Activated CD4-positive, alpha-beta T cell treated with anti-CD3 and anti-CD28 coated beads, Interleukin-10, Interleukin-2, amounts not matched to agents 100 ng/mL and 50 ng/mL, durations not matched to agents 16 hours and 8 hours (primary cell): ENCODE data around the gene FRMD1.

Experiments used
- DNase-seq: peaks from one replicate; pipeline ENCODE4 v3.0.0-alpha.2; 2020

Gene FRMD1

DNA sequence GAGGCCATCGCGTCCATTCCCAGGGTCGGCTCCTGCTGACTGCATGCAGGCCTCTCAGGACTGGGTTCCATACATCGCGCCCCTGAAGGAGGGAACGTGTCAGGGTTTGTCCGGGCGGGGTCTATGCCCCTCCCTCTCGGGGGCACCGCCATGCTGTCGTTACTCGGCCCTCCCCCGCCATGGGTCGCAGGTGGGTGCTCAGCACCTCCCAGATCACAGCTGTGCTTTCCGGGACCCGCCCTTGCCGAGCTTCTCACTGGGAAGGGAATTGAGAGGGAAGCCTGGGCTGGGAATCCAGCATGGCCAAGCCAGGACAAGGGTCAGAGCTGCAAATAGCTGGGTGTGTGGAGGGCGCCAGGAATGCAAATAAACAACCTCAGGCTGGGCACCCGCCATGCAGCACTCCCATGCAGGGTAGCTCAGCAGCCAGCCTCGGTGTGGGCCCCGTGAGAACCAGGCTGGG, at the start of gene FRMD1:
Gene FRMD1, minus strand, starts transcription at position 270 of the 463 bp plus-strand sequence. Its CDS starts 118 bp downstream, at position 152.
- no peak for DNase-seq

DNA sequence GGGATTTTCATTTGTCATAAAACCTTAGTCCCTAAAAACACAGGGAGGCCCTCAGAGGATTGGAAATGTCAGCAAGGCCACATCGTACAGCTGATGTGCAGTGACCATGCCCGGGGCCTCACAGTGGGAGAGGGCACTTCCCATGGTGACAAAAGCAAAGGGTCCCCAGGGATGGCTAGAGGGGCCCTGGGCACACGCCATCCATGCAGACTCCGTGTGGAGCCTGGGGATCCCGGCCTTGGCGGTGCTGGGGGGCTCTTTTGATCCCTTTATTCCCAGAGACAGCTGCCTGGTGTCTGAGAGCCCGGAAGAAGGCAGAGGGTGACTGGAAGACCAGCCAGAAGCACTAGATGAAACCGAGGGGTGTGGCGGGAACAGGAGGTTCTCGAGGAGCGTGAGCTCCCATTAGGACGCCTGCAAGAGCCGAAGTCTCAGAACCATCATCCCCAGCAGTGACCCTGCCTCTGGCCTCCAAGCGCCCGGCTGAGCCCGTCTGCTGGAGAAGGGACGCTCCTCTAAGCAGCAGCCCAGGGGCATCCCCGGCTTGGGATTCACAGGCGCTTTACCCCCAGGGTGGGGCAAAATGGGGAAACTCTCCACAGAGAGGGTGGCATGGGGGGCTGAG, 49.1 kb upstream of the FRMD1 start:
- DNase-seq = no peak

DNA sequence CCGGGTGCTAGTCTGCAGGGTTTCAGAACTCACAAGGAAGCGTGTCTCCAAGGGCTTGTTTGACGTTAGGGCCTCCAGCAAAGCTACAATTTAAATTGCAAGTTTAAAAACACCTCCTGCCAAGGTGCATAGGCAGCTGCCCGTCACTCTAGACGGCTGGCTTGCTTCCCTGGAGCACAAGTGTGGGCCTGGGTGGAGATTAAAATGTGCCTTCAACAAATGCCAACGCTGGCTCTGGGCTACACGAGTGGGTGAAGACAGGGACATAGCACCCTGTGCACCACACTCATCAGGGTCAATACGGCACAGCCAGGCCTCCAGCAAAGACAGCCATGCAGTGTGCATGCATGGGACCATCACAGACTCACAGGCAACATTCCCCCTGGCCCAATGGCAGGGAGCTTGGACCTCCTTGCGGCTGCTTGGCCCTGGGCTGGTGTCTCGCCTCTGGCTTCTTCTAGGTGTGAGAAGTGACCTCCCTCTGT, 48.4 kb upstream of the FRMD1 start:
- no peak for DNase-seq

DNA sequence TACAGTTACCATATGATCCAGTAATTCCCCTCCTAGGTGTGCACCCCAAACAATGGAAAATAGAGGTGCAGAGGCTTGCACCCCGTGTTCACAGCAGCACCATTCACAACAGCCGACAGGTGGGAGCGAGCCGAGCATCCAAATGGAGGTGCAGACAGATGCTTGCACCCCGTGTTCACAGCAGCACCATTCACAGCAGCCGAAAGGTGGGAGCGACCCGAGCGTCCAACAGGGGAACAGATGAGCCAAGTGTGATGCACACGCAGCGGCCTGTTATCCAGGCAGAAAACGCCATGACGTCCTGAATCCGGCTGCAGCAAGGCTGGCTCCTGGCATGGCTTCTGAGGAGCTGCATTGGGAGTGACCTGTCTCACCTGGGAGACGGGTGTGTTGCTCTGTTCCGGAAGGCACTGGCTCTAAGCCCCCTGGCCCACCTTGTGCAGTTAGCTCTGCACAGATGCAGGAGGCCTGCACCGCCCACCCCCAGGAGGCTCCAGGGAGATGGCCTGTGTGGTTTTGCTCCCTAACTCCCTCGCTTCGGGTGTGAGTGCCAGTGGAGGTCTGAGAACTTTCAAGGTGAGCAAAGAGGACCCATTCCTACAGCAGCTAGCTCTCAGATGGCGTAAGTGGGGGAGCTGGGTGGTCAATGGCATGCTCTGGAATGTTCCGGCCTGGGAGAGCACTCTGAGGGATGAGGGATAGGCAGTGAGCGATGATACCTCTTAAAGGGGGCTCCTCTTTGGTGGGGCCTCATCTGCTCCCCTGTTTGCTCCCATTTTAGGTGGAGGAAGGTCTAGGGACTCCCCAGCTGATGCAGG, 47.8 kb upstream of the FRMD1 start:
- no peak for DNase-seq

DNA sequence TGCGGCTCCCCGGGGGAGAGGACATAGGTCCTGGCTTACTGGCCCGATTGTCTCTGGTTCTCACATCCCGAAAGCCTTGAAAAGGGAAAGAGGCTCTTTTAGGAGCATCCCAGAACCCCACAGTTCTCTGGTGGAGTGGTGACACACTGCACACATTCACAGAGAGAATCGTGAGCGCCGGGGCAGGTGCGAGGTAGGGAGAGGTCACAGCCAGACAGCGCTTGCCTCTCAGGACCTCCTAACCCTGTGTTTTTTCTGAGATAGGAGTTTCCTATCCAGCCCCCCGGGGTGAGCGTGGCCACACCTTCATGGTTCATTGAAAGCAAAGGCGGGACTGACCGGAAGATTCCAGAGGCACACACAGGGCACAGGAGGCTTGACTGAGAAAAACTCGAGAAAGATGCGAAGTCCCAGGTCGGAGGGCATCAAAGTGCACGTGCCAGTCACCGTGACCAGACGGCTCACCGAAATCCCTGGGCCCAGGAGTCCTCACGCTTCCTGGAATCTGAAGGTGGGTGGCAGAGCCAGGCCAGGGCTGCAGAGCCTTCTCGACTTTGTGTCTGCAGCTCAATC, 46.5 kb upstream of the FRMD1 start:
- no peak for DNase-seq

DNA sequence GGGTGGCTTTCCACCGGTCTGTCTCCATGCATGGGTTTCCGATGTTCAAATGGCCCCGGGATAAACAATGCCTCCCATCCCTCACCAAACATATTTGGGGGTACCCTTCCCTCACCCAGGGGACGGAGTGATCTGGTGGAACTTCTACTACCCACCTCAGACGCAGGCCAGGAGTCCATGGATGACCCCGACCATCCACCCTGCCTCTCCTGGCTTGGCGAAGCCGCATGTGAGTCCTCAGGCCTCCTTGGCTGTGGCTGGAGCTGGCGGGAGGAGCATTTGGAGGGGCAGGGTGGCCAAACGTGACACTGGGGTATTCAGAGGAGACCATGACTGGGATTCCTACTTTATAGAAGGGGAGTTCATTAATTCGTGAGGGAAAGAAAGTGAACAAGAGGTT, 45.9 kb upstream of the FRMD1 start:
- DNase-seq = no peak

DNA sequence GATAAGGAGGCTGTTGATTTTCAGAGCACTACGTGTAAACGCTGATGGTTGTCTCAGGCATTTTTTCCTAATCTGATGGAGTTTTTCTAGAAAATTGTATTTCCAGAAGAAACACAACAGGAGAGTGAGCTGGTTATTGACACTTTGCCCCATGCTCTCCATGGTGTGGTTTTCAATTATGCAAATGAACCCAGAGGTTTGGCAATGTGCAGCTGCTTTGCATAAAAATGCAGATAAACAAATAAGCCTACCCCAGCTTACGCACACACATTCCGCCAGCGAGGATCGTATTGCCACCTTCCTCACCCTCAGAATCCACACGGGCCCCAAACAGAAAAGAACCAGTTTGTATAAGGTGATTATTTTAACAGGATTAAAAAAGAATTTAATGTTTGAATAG, 45.1 kb upstream of the FRMD1 start:
- no peak for DNase-seq

DNA sequence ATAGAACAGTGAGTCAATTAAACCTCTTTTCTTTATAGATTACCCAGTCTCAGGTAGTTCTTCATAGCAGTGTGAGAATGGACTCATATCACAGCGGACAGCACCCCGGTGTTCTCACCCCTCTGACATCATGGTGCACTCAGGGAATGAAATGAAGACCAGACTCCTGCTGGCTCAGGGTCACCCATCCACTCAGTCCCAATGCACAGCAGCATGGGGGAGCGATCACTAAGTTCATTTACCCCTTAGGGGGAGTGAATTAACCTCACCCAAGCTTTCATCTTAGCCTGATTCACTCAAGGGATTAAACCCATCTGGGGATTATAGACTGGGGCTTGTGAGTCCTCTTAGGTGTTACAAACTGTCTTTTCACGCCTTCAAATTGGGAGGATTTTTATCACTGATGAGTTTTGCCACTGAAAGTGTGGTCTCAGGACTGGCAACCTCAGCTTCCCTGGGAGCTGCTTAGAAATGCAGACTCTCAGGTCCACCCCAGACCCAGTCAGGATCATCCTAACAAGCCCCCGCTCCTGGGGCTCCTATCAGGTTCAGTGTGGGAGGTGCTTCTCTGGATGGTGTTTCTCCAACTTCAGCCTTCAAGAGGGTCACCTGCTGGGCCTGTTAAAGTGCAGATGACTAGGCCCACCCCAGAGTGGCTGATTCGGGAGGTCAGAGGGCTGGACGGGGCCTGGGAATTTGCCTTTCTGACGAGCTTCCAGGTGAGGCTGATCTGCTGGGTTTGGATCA, 44.3 kb upstream of the FRMD1 start:
- DNase-seq = no peak

DNA sequence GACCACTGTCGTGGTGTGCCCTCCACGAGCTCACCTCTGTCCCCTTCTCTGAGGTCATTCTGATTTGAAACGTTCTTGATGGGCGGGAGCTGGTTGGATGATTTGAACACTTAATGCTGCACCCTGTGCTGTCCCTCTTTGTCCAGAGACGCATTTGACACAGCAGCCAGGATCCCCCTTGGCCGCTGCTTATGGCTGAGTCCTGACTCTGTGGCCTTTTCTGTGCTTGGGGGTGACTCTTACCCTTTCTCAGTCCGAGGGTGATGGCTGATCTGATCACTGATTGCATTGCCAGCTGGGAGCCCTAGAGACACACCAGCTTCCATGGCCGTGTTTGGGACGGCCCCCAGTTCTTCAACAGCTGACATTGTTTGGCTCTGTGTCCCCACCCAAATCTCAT, 43.5 kb upstream of the FRMD1 start:
- no peak for DNase-seq

DNA sequence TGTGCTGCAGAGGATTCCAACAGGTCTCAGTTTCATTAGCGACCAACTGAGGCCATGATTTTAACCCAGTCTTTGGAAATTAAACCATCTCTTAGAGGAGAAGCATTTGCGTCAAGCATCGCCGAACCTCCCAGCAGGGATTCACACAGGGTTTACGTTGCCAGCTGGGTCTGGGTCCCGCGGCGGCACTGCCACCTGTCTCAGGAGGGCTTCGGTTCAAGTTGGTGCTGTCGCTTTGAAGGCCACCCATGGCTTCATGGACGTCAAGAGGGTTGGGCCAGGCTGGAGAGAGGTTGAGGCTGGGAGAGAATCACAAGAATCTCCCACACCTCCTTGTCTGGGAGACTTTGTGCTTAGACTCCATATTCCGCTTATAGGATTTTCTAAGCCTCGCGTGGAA, 43.0 kb upstream of the FRMD1 start:
- no peak for DNase-seq

DNA sequence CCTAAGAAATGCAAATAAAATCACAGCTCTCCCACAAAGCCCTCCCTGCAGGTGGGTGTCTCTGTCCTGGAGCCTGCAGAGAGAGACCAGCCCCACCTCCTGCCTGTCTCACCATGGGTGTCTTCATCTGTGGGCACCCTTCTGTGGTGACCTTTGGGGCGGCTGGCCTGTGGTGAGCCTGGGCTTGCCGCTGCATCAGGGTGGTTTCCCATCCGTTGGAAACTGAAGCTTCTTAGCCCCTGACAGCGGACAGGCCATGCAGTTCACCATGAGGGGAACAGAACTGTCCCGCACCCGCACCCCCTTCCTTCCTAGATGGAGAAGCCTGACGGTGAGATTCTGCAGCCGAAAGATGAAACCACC, 42.3 kb upstream of the FRMD1 start:
- DNase-seq = peak; percentile 26

DNA sequence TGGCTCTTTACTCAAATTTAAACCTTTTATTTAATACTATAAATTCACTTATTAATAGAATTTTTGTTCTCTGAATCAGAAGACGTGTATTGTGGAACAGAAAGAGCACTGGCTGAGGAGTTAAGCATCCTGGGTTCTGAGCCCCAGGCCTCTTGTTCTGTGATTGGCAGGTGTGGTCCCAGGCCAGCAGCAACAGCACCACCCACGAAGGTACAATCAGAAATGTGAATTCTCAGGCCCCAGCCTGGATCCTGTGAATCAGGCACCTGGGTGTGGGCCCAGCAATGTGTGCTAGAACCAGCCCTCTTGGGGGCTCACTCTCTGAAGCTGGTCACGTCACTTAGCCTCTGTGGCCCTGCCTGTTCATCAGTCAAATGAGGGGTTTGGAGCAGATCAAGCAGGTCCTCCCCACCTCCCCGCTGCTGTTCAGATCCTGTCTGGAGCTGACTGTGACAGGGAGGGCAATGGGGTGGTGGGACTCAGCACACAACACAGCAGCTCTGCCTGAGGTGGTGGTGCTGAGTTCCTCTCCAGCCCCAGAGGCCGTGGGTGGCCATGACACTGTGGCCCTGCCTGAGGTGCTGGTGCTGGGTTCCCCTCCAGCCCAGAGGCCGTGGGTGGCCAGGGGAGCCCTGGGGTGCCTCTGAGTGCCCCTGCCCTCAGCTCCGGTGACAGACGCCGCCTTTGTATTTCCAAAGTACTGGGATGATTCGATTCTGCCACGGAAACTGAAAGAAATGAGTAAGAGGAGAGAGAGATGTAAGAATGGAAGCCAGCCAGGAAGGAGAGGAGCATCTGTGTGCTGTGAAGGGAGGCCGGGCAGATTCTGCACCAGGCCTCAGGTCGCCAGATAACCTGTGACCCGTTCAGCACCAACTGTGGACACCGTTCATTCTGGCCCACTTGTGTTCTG, 41.6 kb upstream of the FRMD1 start:
- peak; percentile 57 for DNase-seq

DNA sequence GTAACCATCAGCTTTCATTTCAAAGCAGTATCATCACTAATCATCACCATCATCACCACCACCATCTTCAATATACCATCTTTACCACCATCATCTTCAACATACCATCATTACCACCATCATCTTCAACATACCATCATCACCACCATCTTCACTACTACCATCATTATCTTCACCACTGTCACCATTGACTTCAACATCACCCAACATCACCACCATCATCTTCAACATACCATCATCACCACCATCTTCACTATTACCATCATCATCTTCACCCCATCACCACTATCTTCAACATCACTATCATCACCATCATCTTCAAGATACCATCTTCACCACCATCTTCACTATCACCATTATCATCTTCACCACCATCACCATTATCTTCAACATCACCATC, 40.5 kb upstream of the FRMD1 start:
- DNase-seq = no peak

DNA sequence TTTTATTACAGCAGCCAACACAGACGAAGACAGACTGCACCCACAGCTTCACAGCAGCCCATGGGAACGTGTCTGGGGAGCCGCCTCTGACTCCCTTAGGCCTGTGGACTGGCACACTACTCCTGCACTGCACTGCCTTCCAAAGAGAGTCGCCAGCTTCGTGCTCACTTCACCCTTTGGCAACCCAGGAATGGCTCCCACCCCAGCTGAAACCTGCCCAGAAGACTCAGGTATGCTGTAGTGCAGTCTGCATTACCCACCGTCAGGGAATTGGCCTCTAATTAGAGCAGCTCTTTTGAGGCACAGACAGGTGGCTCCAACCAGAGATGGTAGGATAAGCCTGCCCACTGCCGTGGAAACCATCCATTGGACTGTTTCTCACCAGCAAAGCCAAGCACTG, 39.9 kb upstream of the FRMD1 start:
- DNase-seq = no peak

DNA sequence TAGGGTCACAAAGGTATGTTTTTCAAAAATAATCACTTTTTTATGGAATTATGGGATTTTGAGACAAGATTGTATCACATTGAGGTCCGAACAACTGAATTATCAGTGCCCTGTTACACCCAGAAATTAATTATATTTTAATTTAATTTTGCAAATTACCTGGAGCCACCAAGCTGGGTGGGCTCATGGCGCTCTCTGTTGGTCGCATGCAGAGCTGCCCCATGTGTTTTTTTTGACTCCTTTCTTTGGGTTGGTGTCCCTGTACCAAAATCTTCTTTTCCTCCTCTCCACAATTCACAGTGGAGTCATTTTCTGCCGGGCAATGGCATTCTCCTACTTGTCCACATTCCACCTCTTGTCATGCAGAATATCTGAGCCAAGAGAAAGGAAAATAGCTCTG, 38.9 kb upstream of the FRMD1 start:
- DNase-seq = no peak

DNA sequence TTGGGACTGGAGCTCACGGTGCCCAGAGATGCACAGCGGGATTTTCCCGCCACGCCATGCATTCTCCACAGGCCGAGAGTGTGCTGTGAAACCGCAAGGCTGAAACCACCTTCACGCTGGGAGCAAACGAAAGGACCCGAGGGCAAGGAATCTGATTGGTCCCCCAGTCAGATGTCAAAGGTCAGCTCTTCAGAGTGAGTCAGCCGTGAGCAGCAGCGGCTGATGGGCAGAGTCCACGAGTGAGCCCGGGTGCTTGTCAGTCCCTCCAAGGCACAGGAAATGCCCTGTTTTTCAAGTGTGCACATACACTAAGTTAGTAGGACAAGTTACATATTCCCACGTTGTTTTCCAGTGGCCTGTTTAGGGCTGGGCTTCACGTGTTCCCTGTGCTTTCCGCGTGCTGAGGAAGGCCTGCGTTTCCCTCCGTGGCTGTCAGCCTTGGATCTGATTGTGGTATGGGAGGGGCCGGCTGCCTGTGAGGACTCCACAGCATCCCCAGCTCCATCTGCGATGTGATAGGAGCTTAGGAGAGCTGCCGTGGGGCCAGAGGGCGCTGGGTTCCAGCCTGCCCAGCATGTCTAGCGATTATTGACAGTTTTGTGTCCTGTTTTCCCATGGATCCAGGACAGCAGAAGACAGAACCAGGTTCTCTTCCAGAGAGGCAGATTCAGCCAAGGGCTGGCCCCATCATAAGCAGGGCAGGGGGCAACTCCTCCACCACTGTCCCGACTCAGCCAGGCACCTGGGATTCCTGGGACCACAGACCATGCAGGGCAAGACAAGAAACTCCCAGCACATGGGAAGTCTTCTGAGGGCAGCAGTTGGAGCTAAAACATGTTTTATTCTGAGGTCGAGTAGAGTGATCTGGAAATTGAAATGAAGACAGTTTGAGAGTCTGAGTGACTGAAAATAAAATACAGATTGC, 38.2 kb upstream of the FRMD1 start:
- DNase-seq = no peak

DNA sequence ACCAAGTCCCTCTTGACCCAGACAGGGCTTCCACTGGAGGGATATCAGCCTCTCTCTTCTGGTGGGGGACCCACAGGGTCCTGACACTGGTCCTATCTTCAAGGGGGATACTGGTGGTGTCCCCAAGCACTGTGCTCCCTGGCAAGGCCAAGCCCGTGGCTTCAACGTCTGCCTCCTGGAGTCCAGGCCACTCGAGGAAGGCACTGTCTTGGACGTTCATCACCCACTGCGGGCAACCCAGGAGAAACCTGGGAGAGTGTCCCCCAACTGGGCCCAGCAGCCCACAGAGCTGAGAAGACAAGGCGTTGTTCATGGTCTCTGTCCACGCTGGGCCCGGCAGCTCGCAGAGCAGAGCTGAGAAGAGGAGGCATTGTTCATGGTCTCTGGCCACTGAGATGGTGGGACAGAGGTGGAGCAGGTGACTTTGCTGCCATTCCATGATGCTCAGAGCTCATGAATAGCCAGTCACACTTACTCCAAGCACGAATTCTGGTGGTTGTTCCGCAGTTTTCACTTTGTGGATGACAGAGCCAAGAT, 37.5 kb upstream of the FRMD1 start:
- no peak for DNase-seq

DNA sequence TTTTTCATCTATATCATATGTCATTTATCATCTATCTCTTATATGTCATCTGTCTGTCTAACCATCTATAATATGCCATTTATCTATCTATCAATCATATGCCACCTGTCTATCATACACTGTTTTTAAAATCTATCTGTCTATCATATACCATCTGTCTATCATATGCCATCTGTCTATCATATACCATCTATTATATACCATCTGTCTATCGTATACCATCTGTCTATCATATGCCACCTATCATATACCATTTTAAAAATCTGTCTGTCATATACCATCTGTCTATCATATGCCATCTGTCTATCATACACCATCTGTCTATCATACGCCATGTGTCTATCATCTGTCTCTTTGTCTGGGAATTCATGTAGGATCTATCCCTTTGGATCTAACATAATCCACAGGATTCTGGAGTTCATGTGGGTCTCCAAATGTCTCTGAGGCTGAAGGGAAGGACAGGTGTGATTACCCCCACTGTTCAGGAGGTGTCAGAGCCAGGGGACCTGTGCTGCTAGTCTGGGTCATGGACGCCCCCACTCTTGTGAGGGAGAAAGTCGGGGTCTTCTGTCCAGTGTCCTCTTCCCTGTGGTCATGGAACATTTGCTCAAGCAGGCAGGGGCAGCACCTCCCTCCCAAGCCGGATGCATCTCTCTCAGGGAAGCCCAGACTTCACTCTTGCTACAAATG, 36.9 kb upstream of the FRMD1 start:
- DNase-seq = no peak

DNA sequence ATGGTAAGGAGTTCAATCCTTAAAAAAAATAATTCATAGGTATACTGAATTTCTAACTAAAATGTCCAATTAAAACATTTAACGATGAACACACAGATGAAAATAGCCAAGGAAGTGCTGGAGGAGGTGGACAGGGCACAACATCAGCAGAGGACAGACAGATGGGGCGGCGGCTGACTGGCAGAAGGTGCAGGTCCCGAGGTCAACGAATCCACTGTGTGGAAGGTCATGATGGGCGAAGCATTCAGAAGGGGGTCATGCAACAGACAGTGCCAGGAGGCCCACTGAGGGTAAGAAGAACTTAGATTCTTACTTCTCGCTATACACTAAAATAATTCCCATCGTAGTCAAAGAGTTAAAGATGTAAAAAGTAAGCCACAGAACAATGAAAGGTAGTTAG, 34.2 kb upstream of the FRMD1 start:
- DNase-seq = no peak

DNA sequence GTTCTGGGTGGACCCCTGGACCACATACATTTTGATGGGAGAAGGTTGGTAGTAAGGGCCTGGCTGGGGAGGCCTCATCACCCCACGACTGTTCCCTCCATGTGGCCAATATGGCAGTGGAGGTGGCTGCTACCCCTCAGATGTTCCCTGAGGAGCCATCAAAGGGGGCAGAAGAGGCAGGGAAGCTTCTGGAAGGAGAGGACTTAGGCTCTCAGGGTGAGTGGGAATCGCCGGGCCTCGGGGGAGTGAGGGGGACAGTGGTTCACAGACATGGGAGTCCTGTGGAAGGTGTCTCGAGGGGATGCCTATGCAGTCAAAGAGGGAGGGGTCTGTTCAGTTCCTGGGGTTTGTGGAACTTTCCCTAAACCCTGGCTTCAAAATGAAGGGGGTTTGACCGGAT, 32.9 kb upstream of the FRMD1 start:
- no peak for DNase-seq
